A673 (cell line): Measurements from ENCODE around the gene NQO2. TPM values are rescaled to one million over a fixed set of nuclear protein-coding genes. Genes with fewer than 3 reads are reported as not detected.

Source experiments
- BruUV-seq: library from RNA; stranded (reverse); fragments of 400-500 nt; replicated peaks from 2 replicates; lab custom pipeline; 2021; lab: Mats Ljungman, UMichigan
- CTCF ChIA-PET: fragments of 300-600 bp; sonication (Branson Sonifier 250); formaldehyde crosslinking; loops from one replicate; lab custom pipeline; 2022; ENCODE audit warnings: antibody characterized with exemption; lab: Charles Lee
- POLR2A ChIA-PET: fragments of 300-600 bp; sonication (Branson Sonifier 250); formaldehyde crosslinking; loops from one replicate; lab custom pipeline; 2022; ENCODE audit warnings: antibody characterized with exemption; ENCODE audit not compliant: low non-redundant PET; lab: Charles Lee
- DNase-seq: peaks from one replicate; pipeline ENCODE4 v3.0.0-alpha.2; 2015; ENCODE audit warnings: low spot score
- H3K27ac ChIP-seq: fragments of 200-600 bp; sonication (generic); 2 replicates; pipeline ENCODE4 v1.5.1; 2016; ENCODE audit warnings: mixed run types, low read depth, mild to moderate bottlenecking, mixed read lengths, antibody characterized with exemption, low read length; ENCODE audit not compliant: poor library complexity, severe bottlenecking
- H3K27me3 ChIP-seq: fragments of 200-600 bp; sonication (generic); replicated peaks from 2 replicates; pipeline ENCODE4 v1.6.1; 2017; ENCODE audit warnings: mixed run types, low read depth, mild to moderate bottlenecking, mixed read lengths, antibody characterized with exemption, low read length; ENCODE audit not compliant: insufficient read depth, poor library complexity
- H3K36me3 ChIP-seq: fragments of 200-600 bp; sonication (generic); 2 replicates; pipeline ENCODE4 v1.6.1; 2016; ENCODE audit warnings: mixed run types, mild to moderate bottlenecking, mixed read lengths, antibody characterized with exemption, low read length; ENCODE audit not compliant: insufficient read depth, poor library complexity, severe bottlenecking
- H3K4me1 ChIP-seq: fragments of 200-600 bp; sonication (generic); 2 replicates; pipeline ENCODE4 v1.6.1; 2017; ENCODE audit warnings: mixed run types, mild to moderate bottlenecking, mixed read lengths, antibody characterized with exemption, low read length; ENCODE audit not compliant: insufficient read depth, poor library complexity, severe bottlenecking
- H3K4me3 ChIP-seq: fragments of 200-600 bp; sonication (generic); 2 replicates; pipeline ENCODE4 v1.5.1; 2016; ENCODE audit warnings: low read depth, mixed run types, mild to moderate bottlenecking, mixed read lengths, low read length; ENCODE audit not compliant: poor library complexity, severe bottlenecking
- H3K9me3 ChIP-seq: fragments of 200-600 bp; sonication (generic); 2 replicates; pipeline ENCODE4 v1.6.1; 2016; ENCODE audit warnings: mixed run types, low read depth, mild to moderate bottlenecking, mixed read lengths, antibody characterized with exemption, low read length; ENCODE audit not compliant: poor library complexity, severe bottlenecking
- EZH2 ChIP-seq: fragments of 200-600 bp; sonication (generic); IDR thresholded peaks from 2 replicates; pipeline ENCODE4 v1.6.1; 2017; ENCODE audit warnings: borderline replicate concordance, low read depth, mild to moderate bottlenecking, mixed read lengths, antibody characterized with exemption, low read length; ENCODE audit not compliant: poor library complexity, severe bottlenecking
- intact Hi-C: fragments of 100-400 bp; cut with micrococcal nuclease; formaldehyde crosslinking; loops from one replicate; pipeline ENCODE4 v1.10.0; 2022; ENCODE audit not compliant: unreplicated experiment
- total RNA-seq: library from RNA; stranded (reverse); gene quantifications from 2 replicates; pipeline ENCODE4 v1.2.3, GENCODE V29; 2021
- TF ChIP-seq, protein P1 (sequence below): fragments of 300-800, 200-600 bp; sonication (generic); conservative IDR thresholded peaks from 2 replicates; pipeline ENCODE4 v1.5.1; 2017; ENCODE audit warnings: low read depth, mild to moderate bottlenecking, antibody characterized with exemption, low read length, moderate library complexity, mixed read lengths

NQO2 gene
- total RNA-seq, 1 experiment from 2014 or later, result 97.3 TPM

DNA sequence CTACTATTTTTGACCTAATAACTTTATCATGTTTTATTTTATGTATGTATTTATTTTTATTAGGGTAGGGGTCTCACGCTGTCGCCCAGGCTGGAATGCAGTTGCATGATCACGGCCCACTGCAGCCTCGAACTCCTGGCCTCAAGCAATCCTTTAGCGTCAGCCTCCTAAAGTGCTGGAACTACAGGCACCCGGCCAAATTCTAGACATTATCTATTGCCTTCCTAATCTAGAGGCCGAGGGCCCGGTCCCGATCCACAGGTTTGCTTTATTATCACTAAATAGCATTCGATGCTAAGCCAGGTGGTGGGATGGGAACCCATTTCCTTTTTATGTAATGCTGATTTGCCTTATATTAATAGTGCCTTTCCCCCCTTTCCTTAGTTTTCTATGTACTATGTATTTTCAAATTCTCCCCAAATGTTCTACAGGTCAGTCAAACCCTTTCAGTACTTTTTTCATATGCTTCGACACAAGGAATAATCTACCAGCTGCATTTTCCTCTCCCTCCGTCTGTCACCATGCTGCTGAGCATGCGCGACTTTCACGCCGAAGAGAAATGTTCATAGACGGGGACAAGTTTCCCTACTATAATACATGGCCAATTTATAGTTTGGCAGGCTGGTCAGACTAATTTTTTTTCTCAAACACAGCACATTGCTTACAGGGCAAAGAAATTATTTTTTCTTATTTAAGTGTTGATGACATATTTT, 34.7 kb upstream of the NQO2 start:
- intact Hi-C loops, result no loop called here
- H3K4me1 ChIP-seq, result no peaks in the 10 kb centered on the region
- no peak overlapping the region for H3K4me3 ChIP-seq
- no peaks in the 10 kb centered on the region for H3K36me3 ChIP-seq
- BruUV-seq, result no TSS peak
- POLR2A ChIA-PET, result no interaction called here
- H3K9me3 ChIP-seq, result no peaks in the 10 kb centered on the region
- CTCF ChIA-PET, result no interaction called here
- H3K27ac ChIP-seq, result no peak overlapping the region
- no peaks in the 10 kb centered on the region for H3K27me3 ChIP-seq
- DNase-seq, result no peak
- TF ChIP-seq EZH2, result no peak
- TF ChIP-seq, protein P1, sequence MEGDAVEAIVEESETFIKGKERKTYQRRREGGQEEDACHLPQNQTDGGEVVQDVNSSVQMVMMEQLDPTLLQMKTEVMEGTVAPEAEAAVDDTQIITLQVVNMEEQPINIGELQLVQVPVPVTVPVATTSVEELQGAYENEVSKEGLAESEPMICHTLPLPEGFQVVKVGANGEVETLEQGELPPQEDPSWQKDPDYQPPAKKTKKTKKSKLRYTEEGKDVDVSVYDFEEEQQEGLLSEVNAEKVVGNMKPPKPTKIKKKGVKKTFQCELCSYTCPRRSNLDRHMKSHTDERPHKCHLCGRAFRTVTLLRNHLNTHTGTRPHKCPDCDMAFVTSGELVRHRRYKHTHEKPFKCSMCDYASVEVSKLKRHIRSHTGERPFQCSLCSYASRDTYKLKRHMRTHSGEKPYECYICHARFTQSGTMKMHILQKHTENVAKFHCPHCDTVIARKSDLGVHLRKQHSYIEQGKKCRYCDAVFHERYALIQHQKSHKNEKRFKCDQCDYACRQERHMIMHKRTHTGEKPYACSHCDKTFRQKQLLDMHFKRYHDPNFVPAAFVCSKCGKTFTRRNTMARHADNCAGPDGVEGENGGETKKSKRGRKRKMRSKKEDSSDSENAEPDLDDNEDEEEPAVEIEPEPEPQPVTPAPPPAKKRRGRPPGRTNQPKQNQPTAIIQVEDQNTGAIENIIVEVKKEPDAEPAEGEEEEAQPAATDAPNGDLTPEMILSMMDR, result no peak

DNA sequence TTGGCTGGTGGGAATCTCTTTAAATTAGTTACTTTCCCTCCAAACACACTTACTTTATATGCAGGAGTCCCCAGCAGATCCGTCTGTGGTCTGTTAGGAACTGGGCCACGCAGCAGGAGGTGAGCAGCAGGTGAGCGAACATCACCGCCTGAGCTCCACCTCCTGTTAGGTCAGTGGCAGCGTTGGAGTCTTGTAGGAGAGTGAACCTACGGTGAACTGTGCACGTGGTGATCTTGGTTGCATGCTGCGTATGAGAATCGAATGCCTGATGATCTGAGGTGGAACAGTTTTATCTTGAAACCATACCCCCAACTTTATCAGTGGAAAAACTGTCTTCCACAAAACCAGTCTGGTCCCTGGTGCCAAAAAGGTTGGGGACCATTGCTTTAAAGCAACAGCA, 33.3 kb upstream of the NQO2 start:
- ChIA-PET CTCF (no interaction called here), POLR2A (no interaction called here)
- intact Hi-C loops, result no loop called here
- no peak overlapping the region for H3K27ac ChIP-seq
- TF ChIP-seq EZH2, result no peak
- TF ChIP-seq, protein P1, result no peak
- DNase-seq, result no peak
- no peaks in the 10 kb centered on the region for H3K9me3 ChIP-seq
- H3K4me1 ChIP-seq, result no peaks in the 10 kb centered on the region
- no peak overlapping the region for H3K4me3 ChIP-seq
- no peaks in the 10 kb centered on the region for H3K36me3 ChIP-seq
- H3K27me3 ChIP-seq, result no peaks in the 10 kb centered on the region
- no TSS peak for BruUV-seq

DNA sequence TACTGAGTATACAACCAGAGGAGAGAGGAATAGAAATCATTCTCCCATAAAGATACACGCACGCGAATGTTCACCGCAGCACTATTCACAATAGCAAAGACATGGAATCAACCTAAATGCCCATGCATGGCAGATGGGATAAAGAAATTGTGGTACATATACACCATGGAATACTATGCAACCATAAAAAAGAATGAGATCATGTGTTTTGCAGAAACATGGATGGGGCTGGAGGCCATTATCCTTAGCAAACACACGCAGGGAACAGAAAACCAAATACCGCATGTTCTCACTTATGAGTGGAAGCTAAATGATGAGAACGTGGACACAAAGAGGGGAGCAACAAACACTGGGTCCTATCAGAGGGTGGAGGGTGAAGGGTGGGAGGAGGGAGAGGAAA, 31.8 kb upstream of the NQO2 start:
- intact Hi-C loops, result no loop called here

More for the DNA sequence above, 31.8 kb upstream of the NQO2 start:
- CTCF ChIA-PET, result no interaction called here
- Histone ChIP-seq H3K27me3 (no peaks in the 10 kb centered on the region), H3K9me3 (no peaks in the 10 kb centered on the region), H3K4me3 (no peak overlapping the region), H3K27ac (no peak overlapping the region), H3K4me1 (no peaks in the 10 kb centered on the region), H3K36me3 (no peaks in the 10 kb centered on the region)
- POLR2A ChIA-PET, result no interaction called here
- DNase-seq, result no peak
- no TSS peak for BruUV-seq
- TF ChIP-seq, protein P1, result no peak
- no peak for TF ChIP-seq EZH2
